CD14-positive monocyte (primary cell): ENCODE results near the gene NR3C1. TPM values are rescaled to one million over a fixed set of nuclear protein-coding genes. Genes with fewer than 3 reads are reported as not detected.

Experiments used
- DNase-seq, 3 donors: peaks; one replicate each; pipeline ENCODE4 v3.0.0-alpha.2; 2011 to 2022
- H2AFZ ChIP-seq: 2 replicates; pipeline ENCODE4 v1.6.0; 2012; ENCODE audit warnings: mild to moderate bottlenecking, low read depth, low read length, inconsistent platforms; ENCODE audit not compliant: insufficient read depth, poor library complexity, severe bottlenecking
- H3K27ac ChIP-seq, 2 donors: 1 replicate in 1 of 2; 2 replicates in 1 of 2; pipeline ENCODE4 v1.5.1; 2012 to 2013; ENCODE audit warnings: low read length in 2 of 2, control low read depth in 1 of 2, inconsistent platforms in 1 of 2, low read depth in 1 of 2, mild to moderate bottlenecking in 1 of 2
- H3K27me3 ChIP-seq, 2 donors: one replicate each; pipeline versions ENCODE4 v1.6.0 to v1.6.1; 2011 to 2013; ENCODE audit warnings: low read length in 2 of 2; ENCODE audit not compliant: control insufficient read depth in 2 of 2, insufficient read depth in 2 of 2
- H3K36me3 ChIP-seq, 2 donors: replicated peaks in 1 of 2; 1 replicate in 1 of 2; 2 replicates in 1 of 2; pipeline versions ENCODE4 v1.5.1 to v1.6.1; 2012 to 2013; ENCODE audit warnings: low read length in 2 of 2, control low read depth in 1 of 2, inconsistent platforms in 1 of 2, mild to moderate bottlenecking in 1 of 2; ENCODE audit not compliant: insufficient read depth in 2 of 2, control insufficient read depth in 1 of 2
- H3K4me1 ChIP-seq, 2 donors: 1 replicate in 1 of 2; 2 replicates in 1 of 2; pipeline versions ENCODE4 v1.5.1 to v1.6.1; 2012 to 2013; ENCODE audit warnings: low read length in 2 of 2, control low read depth in 1 of 2, inconsistent platforms in 1 of 2, mild to moderate bottlenecking in 1 of 2, moderate library complexity in 1 of 2; ENCODE audit not compliant: insufficient read depth in 2 of 2, control insufficient read depth in 1 of 2
- H3K4me2 ChIP-seq: replicated peaks from 2 replicates; pipeline ENCODE3; 2012; ENCODE audit warnings: low read length, moderate library complexity, mild to moderate bottlenecking; ENCODE audit not compliant: poor library complexity, severe bottlenecking; ENCODE audit errors: extremely low read depth
- H3K4me3 ChIP-seq, 3 experiments: fragments of 200-600 bp in 1 of 3; sonication (generic) in 1 of 3; replicated peaks in 1 of 3; 1 replicate in 2 of 3; 2 replicates in 1 of 3; pipeline ENCODE4 v1.5.1; 2011 to 2013; ENCODE audit warnings: low read length in 3 of 3, mild to moderate bottlenecking in 3 of 3, control low read depth in 2 of 3, low read depth in 2 of 3, inconsistent platforms in 1 of 3, moderate library complexity in 1 of 3
- H3K79me2 ChIP-seq: 2 replicates; pipeline ENCODE4 v1.6.0; 2012; ENCODE audit warnings: mild to moderate bottlenecking, control low read depth, inconsistent platforms, low read length, moderate library complexity; ENCODE audit not compliant: insufficient read depth
- H3K9ac ChIP-seq: 2 replicates; pipeline ENCODE4 v1.6.0; 2017; ENCODE audit warnings: low read length, mild to moderate bottlenecking; ENCODE audit not compliant: insufficient read depth, poor library complexity, severe bottlenecking
- H3K9me3 ChIP-seq, 2 donors: replicated peaks in 1 of 2; 1 replicate in 1 of 2; 2 replicates in 1 of 2; pipeline versions ENCODE4 v1.5.1 to v1.6.1; 2012 to 2013; ENCODE audit warnings: low read length in 2 of 2, control low read depth in 1 of 2; ENCODE audit not compliant: control insufficient read depth in 1 of 2, insufficient read depth in 1 of 2
- H4K20me1 ChIP-seq: 2 replicates; pipeline ENCODE4 v1.6.0; 2012; ENCODE audit warnings: mild to moderate bottlenecking, low read length, control low read depth, moderate library complexity; ENCODE audit not compliant: insufficient read depth
- H3K27ac Mint-ChIP-seq, 7 donors: one replicate each; pipeline ENCODE4 v1.8.0; 2020; ENCODE audit warnings: mild to moderate bottlenecking in 7 of 7, mixed read lengths in 7 of 7, moderate library complexity in 6 of 7, inconsistent platforms in 2 of 7
- H3K27me3 Mint-ChIP-seq, 3 donors: one replicate each; pipeline ENCODE4 v1.8.0; 2021 to 2022; ENCODE audit warnings: low read depth in 3 of 3, mild to moderate bottlenecking in 3 of 3, mixed read lengths in 3 of 3, moderate library complexity in 3 of 3, inconsistent platforms in 1 of 3
- H3K36me3 Mint-ChIP-seq, 2 donors: one replicate each; pipeline ENCODE4 v1.8.0; 2020; ENCODE audit warnings: mixed read lengths in 2 of 2, inconsistent platforms in 1 of 2, mild to moderate bottlenecking in 1 of 2
- H3K4me1 Mint-ChIP-seq: one replicate; pipeline ENCODE4 v1.8.0; 2020; ENCODE audit warnings: mild to moderate bottlenecking, mixed read lengths
- H3K4me3 Mint-ChIP-seq, 2 donors: one replicate each; pipeline ENCODE4 v1.8.0; 2020; ENCODE audit warnings: mild to moderate bottlenecking in 2 of 2, mixed read lengths in 2 of 2, moderate library complexity in 1 of 2
- H3K9me3 Mint-ChIP-seq, 7 donors: one replicate each; pipeline ENCODE4 v1.8.0; 2020 to 2022; ENCODE audit warnings: mixed read lengths in 7 of 7, mild to moderate bottlenecking in 6 of 7, moderate library complexity in 6 of 7, inconsistent platforms in 2 of 7
- CTCF ChIP-seq: fragments of 200-600 bp; IDR thresholded peaks from one replicate; pipeline ENCODE4 v1.8.0; 2022; ENCODE audit warnings: antibody characterized with exemption, mild to moderate bottlenecking
- WGBS: methylation state at CpG from one replicate; pipeline ENCODE4 v1.1.5; 2013; ENCODE audit warnings: missing lambda C conversion rate; ENCODE audit not compliant: insufficient coverage; 5-methylcytosine and 5-hydroxymethylcytosine counted together
- intact Hi-C, 2 donors: fragments of 100-400 bp; cut with micrococcal nuclease; formaldehyde crosslinking; loops; one replicate each; pipeline versions ENCODE4 v1.15.0 to v1.15.1; 2023
- polyA plus RNA-seq, 3 donors: library from polyadenylated mRNA; depleted of rRNA in 1 of 3; unstranded in 2 of 3; stranded (reverse) in 1 of 3; fragments of 300-500 nt in 2 of 3; fragments of >200 nt in 1 of 3; fragmentation: Illumina TruSeq in 2 of 3; gene quantifications; 1 replicate in 2 of 3; 2 replicates in 1 of 3; pipeline ENCODE4 v1.2.3, GENCODE V29; 2012 to 2021

The NR3C1 gene
- polyA plus RNA-seq, 3 donors: 25.4 to 82.8 (median 75.1) TPM

DNA sequence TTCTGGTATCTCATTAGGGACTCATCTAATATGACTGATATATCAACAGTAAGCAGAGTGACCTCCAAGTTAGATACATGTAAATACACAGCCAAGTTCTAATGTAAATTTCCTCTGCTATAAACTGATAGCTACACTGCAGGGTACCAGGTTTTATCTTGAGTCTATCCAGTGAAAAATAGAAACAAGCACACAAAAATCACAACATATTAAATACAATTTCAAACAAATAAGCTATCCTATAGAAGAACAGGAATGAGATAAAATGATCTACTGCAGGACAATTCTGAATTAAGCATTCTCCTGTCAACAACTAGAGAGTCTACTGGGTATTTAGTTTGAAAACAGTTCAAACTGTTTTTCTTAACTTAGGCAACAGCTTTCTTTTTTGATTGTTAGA, 42.7 kb downstream of the NR3C1 start:
- Mint-ChIP-seq H3K27me3 (no peaks in the 10 kb centered on the region), H3K4me1 (peaks cover 59% of the 10 kb centered on the region), H3K36me3 (peaks cover 10 to 12% of the 10 kb centered on the region in 2 donors), H3K9me3 (peaks cover 0 to 5% (median 0%) of the 10 kb centered on the region in 7 donors), H3K4me3 (no peak overlapping the region), H3K27ac (peak overlapping the region in 2 of 7 donors; percentile 43 to 59)
- H3K4me2 ChIP-seq: no peak overlapping the region
- no peaks in the 10 kb centered on the region for H3K9me3 ChIP-seq
- no peak for TF ChIP-seq CTCF
- peaks cover 99% of the 10 kb centered on the region for H3K79me2 ChIP-seq
- peak overlapping the region in 1 of 2 donors; percentile 28 for H3K27ac ChIP-seq
- H2AFZ ChIP-seq: no peak overlapping the region
- peaks cover 8 to 23% of the 10 kb centered on the region in 2 donors for H3K4me1 ChIP-seq
- no peak overlapping the region for H3K4me3 ChIP-seq
- H3K9ac ChIP-seq: no peak overlapping the region
- H3K27me3 ChIP-seq: no peaks in the 10 kb centered on the region
- H3K36me3 ChIP-seq: peaks cover 0 to 11% of the 10 kb centered on the region in 2 donors
- no peak for DNase-seq
- intact Hi-C loops: no loop called here
- peaks cover 100% of the 10 kb centered on the region for H4K20me1 ChIP-seq

DNA sequence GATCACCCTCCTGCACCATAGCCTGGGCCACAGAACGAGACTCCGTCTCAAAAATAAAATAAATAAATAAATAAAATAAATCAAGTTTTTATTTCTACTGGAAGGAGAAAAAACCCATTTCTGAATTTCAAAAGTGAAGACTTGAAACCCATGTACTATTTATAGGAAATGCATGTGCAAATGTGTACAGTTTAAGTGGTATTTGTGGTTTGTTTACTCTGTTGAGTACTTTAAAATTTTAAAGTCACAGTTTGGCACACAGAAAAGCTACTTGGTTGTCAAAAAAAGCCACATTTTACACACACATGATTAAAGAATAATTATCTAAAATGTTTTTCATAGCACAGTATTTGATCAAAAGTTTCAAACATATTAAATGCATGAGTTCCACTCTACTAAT, 43.6 kb downstream of the NR3C1 start:
- Histone ChIP-seq H3K9ac (no peak overlapping the region), H3K27me3 (no peaks in the 10 kb centered on the region), H2AFZ (no peak overlapping the region), H3K27ac (no peak overlapping the region), H3K4me1 (peaks cover 10 to 22% of the 10 kb centered on the region in 2 donors), H3K4me2 (no peak overlapping the region), H4K20me1 (peaks cover 100% of the 10 kb centered on the region), H3K36me3 (peaks cover 0 to 10% of the 10 kb centered on the region in 2 donors), H3K9me3 (no peaks in the 10 kb centered on the region), H3K4me3 (no peak overlapping the region), H3K79me2 (peaks cover 99% of the 10 kb centered on the region)
- Mint-ChIP-seq H3K4me3 (no peak overlapping the region), H3K36me3 (peaks cover 8 to 10% of the 10 kb centered on the region in 2 donors), H3K27ac (no peak overlapping the region), H3K9me3 (peaks cover 0 to 3% (median 0%) of the 10 kb centered on the region in 7 donors), H3K4me1 (peaks cover 58% of the 10 kb centered on the region), H3K27me3 (no peaks in the 10 kb centered on the region)
- no CpG with 5 or more reads among the region's 2 CpGs for WGBS
- no peak for TF ChIP-seq CTCF
- DNase-seq: no peak
- intact Hi-C loops: loop anchor here in 1 of 2 donors (10.0 kb wide), 1 partner anchor 45 kb away; the partner anchor contains the start of gene NR3C1
